BE2C (cell line): ENCODE data around the gene SLC25A5. TPM values are rescaled to one million over a fixed set of nuclear protein-coding genes. Genes with fewer than 3 reads are reported as not detected.

Source experiments
- DNase-seq: peaks from one replicate; pipeline ENCODE4 v3.0.0-alpha.2; 2020
- H3K27me3 ChIP-seq: fragments of 250-450 bp; sonication (Bioruptor Pico); 2 replicates; pipeline ENCODE4 v1.5.1; 2020; ENCODE audit warnings: mild to moderate bottlenecking
- H3K36me3 ChIP-seq: fragments of 250-450 bp; sonication (Bioruptor Pico); 2 replicates; pipeline ENCODE4 v1.5.1; 2020; ENCODE audit warnings: mild to moderate bottlenecking
- H3K4me1 ChIP-seq: fragments of 250-450 bp; sonication (Bioruptor Pico); 2 replicates; pipeline ENCODE4 v1.5.1; 2020
- H3K4me3 ChIP-seq: 2 replicates; pipeline ENCODE4 v1.5.1; 2011; ENCODE audit warnings: low read depth, low read length
- H3K9me3 ChIP-seq: fragments of 250-450 bp; sonication (Bioruptor Pico); 2 replicates; pipeline ENCODE4 v1.5.1; 2020
- CTCF ChIP-seq: IDR thresholded peaks from 2 replicates; pipeline ENCODE4 v1.5.1; 2012; ENCODE audit warnings: mild to moderate bottlenecking, low read depth, low read length
- polyA plus RNA-seq: library from polyadenylated mRNA; unstranded; fragments of >200 nt; gene quantifications from one replicate; pipeline ENCODE4 v1.2.1, GENCODE V29; 2012; ENCODE audit warnings: low read depth, missing spikeins; ENCODE audit not compliant: insufficient read length, insufficient read depth

SLC25A5 gene
- 935 TPM for polyA plus RNA-seq

DNA sequence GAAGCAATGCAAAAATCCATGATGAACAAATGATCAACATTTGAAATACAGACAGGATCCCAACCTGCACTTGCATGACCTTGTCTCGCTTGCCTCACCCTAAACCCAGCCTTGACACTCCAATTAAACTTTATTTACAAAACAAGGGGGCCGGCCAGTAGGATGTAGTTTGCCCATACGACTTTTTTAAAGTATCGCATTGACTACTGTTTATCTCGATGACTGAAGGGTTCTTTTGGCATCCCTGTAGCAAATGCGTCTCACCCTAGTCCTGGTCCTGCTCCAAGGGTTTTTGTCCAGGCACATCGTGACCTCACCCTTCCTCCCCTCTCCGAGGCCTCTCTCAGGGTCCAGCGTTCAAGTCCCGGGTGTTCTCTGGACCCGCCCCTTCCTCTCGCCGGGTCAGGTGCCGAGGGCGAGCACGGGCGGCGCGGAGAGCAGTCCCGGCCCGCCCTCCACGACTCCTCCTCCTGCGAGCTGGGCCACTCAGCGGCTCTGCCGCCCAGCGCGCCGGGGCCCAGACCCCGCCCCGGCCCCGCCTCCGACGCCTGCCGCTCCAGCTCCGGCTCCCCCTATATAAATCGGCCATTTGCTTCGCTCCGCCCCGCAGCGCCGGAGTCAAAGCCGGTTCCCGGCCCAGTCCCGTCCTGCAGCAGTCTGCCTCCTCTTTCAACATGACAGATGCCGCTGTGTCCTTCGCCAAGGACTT is at the start of gene SLC25A5:
TSS of gene SLC25A5 (plus strand) at position 603 of the 709 bp plus-strand sequence. CDS start at position 675, 72 bp downstream.
- peaks cover 22% of the 10 kb centered on the region for H3K36me3 ChIP-seq
- no peaks in the 10 kb centered on the region for H3K27me3 ChIP-seq
- peak; percentile 88 for DNase-seq
- no peaks in the 10 kb centered on the region for H3K4me1 ChIP-seq
- TF ChIP-seq CTCF = no peak
- H3K4me3 ChIP-seq = peak within 1 kb of the TSS; percentile 76
- H3K9me3 ChIP-seq = no peaks in the 10 kb centered on the region

GRCh38 chrX:119419146-119419545 is 49.1 kb upstream of the SLC25A5 start:
- H3K9me3 ChIP-seq = no peaks in the 10 kb centered on the region
- no peak for DNase-seq
- no peaks in the 10 kb centered on the region for H3K27me3 ChIP-seq
- H3K36me3 ChIP-seq = no peaks in the 10 kb centered on the region
- no peaks in the 10 kb centered on the region for H3K4me1 ChIP-seq
- H3K4me3 ChIP-seq = no peak overlapping the region
- no peak for TF ChIP-seq CTCF

DNA sequence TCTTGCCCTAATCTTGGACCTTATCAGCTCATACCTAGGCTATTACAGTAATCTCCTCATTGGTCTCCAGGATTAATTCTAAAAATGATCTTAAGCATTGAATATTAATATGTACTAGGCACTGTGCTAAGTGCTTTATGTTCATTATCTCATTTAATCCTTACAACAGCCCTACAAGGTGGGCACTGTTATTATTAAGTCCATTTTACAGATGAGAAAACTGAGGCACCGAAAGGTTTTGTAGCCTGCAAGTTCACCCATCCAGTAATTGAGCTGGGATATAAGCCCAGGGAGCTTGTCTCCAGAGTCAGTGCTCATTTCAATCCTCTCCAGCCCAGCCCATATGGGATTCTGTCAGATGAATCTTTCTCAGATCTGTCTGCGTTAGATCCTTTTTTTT is 48.3 kb upstream of the SLC25A5 start:
- no peaks in the 10 kb centered on the region for H3K27me3 ChIP-seq
- DNase-seq = no peak
- no peak overlapping the region for H3K4me3 ChIP-seq

GRCh38 chrX:119421016-119421705 is 47.1 kb upstream of the SLC25A5 start:
- no peaks in the 10 kb centered on the region for H3K27me3 ChIP-seq
- H3K4me3 ChIP-seq = no peak overlapping the region
- H3K4me1 ChIP-seq = no peaks in the 10 kb centered on the region
- no peaks in the 10 kb centered on the region for H3K36me3 ChIP-seq
- no peak for DNase-seq
- no peak for TF ChIP-seq CTCF
- H3K9me3 ChIP-seq = no peaks in the 10 kb centered on the region

More for the DNA sequence above, 48.3 kb upstream of the SLC25A5 start:
- H3K36me3 ChIP-seq = no peaks in the 10 kb centered on the region
- no peak for TF ChIP-seq CTCF
- no peaks in the 10 kb centered on the region for H3K4me1 ChIP-seq
- no peaks in the 10 kb centered on the region for H3K9me3 ChIP-seq

DNA sequence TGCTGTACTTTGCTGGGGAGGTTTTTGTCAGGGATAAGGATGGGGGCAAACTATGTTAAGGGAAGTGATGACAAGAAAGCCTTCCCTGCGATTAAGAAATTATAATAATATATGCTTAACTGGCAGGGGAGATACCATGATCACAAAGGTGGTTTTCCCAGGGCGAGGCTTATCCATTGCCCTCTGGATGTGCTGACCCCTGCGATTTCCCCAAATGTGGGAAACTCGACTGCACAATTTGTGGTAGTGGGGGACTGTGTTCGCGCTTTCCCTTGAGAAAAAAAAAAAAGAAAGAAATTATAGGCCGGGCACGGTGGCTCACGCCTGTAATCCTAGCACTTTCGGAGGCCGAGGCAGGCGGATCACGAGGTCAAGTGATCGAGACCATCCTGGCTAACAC is 44.6 kb upstream of the SLC25A5 start:
- TF ChIP-seq CTCF = no peak
- DNase-seq = no peak
- H3K4me1 ChIP-seq = no peaks in the 10 kb centered on the region
- H3K4me3 ChIP-seq = no peak overlapping the region
- no peaks in the 10 kb centered on the region for H3K36me3 ChIP-seq
- H3K9me3 ChIP-seq = no peaks in the 10 kb centered on the region
- H3K27me3 ChIP-seq = no peaks in the 10 kb centered on the region

GRCh38 chrX:119424999-119425398 is 43.2 kb upstream of the SLC25A5 start:
- Histone ChIP-seq H3K36me3 (no peaks in the 10 kb centered on the region), H3K9me3 (no peaks in the 10 kb centered on the region), H3K4me1 (no peaks in the 10 kb centered on the region), H3K27me3 (no peaks in the 10 kb centered on the region), H3K4me3 (no peak overlapping the region)
- no peak for TF ChIP-seq CTCF
- DNase-seq = no peak
